OCI-LY7 (cell line): ENCODE data around the gene AGAP3. TPM values are rescaled to one million over a fixed set of nuclear protein-coding genes. Genes with fewer than 3 reads are reported as not detected.

Experiments used
- BruUV-seq: library from RNA; stranded (reverse); fragments of 400-500 nt; replicated peaks from 2 replicates; lab custom pipeline; 2021; lab: Mats Ljungman, UMichigan
- CTCF ChIA-PET: fragments of 300-600 bp; sonication (Branson Sonifier 250); formaldehyde crosslinking; loops from one replicate; lab custom pipeline; 2022; ENCODE audit warnings: antibody characterized with exemption; ENCODE audit not compliant: unreplicated experiment; lab: Charles Lee
- POLR2A ChIA-PET: fragments of 300-600 bp; sonication (Branson Sonifier 250); formaldehyde crosslinking; loops from one replicate; lab custom pipeline; 2022; ENCODE audit warnings: antibody characterized with exemption; lab: Charles Lee
- DNase-seq: peaks from one replicate; pipeline ENCODE4 v3.0.0-alpha.2; 2015; ENCODE audit warnings: low spot score
- H2AFZ ChIP-seq: fragments of 200-600 bp; sonication (generic), shearing (Covaris generic); 2 replicates; pipeline ENCODE4 v1.6.1; 2014; ENCODE audit warnings: mild to moderate bottlenecking, antibody characterized with exemption, low read length, moderate library complexity
- H3K27ac ChIP-seq: fragments of 200-600 bp; sonication (generic); 2 replicates; pipeline ENCODE4 v1.5.1; 2014; ENCODE audit warnings: mixed run types, low read depth, mild to moderate bottlenecking, moderate library complexity, low read length, inconsistent platforms; ENCODE audit not compliant: poor library complexity, severe bottlenecking
- H3K36me3 ChIP-seq: fragments of 200-600 bp; sonication (generic); 2 replicates; pipeline ENCODE4 v1.6.1; 2014; ENCODE audit warnings: mild to moderate bottlenecking, antibody characterized with exemption, low read length, moderate library complexity, mixed read lengths; ENCODE audit not compliant: insufficient read depth
- H3K4me1 ChIP-seq: fragments of 200-600 bp; sonication (generic); 2 replicates; pipeline ENCODE4 v1.5.1; 2014; ENCODE audit warnings: mild to moderate bottlenecking, low read length; ENCODE audit not compliant: insufficient read depth, poor library complexity, severe bottlenecking
- H3K4me2 ChIP-seq: fragments of 200-600 bp; sonication (generic); 2 replicates; pipeline ENCODE4 v1.6.1; 2014; ENCODE audit warnings: mild to moderate bottlenecking, low read length
- H3K4me3 ChIP-seq: fragments of 200-600 bp; sonication (generic); 2 replicates; pipeline ENCODE4 v1.5.1; 2014; ENCODE audit warnings: mild to moderate bottlenecking, low read depth, low read length; ENCODE audit not compliant: poor library complexity, severe bottlenecking
- H3K79me2 ChIP-seq: fragments of 200-600 bp; sonication (generic); 2 replicates; pipeline ENCODE4 v1.6.1; 2016; ENCODE audit warnings: low read depth, mild to moderate bottlenecking, low read length, moderate library complexity, mixed read lengths; ENCODE audit not compliant: insufficient read depth
- H3K9me2 ChIP-seq: fragments of 200-600 bp; sonication (generic); 2 replicates; pipeline ENCODE4 v1.6.1; 2016; ENCODE audit warnings: mild to moderate bottlenecking, low read length, mixed read lengths; ENCODE audit not compliant: insufficient read depth
- H3K9me3 ChIP-seq: fragments of 200-600 bp; sonication (generic); 2 replicates; pipeline ENCODE4 v1.6.1; 2014; ENCODE audit warnings: mild to moderate bottlenecking, mixed run types, low read length, mixed read lengths
- H4K20me1 ChIP-seq: fragments of 200-600 bp; sonication (generic); 2 replicates; pipeline ENCODE4 v1.6.1; 2014; ENCODE audit warnings: mild to moderate bottlenecking, antibody characterized with exemption, low read length, moderate library complexity, mixed read lengths; ENCODE audit not compliant: insufficient read depth
- EZH2phosphoT487 ChIP-seq: fragments of 200-600 bp; sonication (generic); IDR thresholded peaks from 2 replicates; pipeline ENCODE4 v1.6.1; 2018; ENCODE audit warnings: low read depth, borderline replicate concordance, mild to moderate bottlenecking, mixed run types, antibody characterized with exemption, low read length, moderate library complexity, mixed read lengths
- intact Hi-C: fragments of 100-400 bp; cut with micrococcal nuclease; formaldehyde crosslinking; loops from one replicate; pipeline ENCODE4 v1.10.0; 2022; ENCODE audit not compliant: unreplicated experiment
- total RNA-seq, 2 experiments: library from RNA; depleted of rRNA in 1 of 2; stranded (reverse); fragments of >200 nt in 1 of 2; shearing (Covaris generic) in 1 of 2; gene quantifications; 2 replicates each; pipeline ENCODE4 v1.2.3, GENCODE V29; 2014 to 2022
- TF ChIP-seq, protein P1 (sequence below): fragments of 200-600 bp; sonication (generic); conservative IDR thresholded peaks from 2 replicates; pipeline ENCODE4 v1.5.1; 2014; ENCODE audit warnings: mild to moderate bottlenecking, antibody characterized with exemption, low read length, moderate library complexity, mixed read lengths

The AGAP3 gene
- total RNA-seq, 2 experiments from 2014 or later, result 4.8 to 30.9 TPM

DNA sequence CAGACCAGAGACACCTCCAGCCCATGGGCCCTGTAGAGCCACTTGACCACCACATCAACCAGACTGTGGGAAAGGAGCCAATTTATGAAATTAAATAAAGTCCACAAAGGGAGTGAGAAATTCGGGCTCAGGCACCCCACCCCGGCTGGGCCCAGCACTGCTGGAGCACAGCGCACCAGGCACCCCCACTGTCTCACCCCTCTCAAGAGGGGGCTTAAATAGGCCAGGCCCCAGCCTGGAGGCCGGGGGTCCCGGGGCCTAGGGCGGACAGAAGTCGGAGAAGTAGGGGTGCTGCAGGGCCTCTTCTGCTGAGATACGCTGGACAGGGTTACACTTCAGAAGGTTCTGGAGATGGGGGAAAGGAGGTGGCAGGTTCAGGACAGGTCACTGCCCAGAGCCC is 32.5 kb upstream of the AGAP3 start:
- H4K20me1 ChIP-seq, result no peaks in the 10 kb centered on the region
- TF ChIP-seq EZH2phosphoT487, result no peak
- TF ChIP-seq, protein P1, sequence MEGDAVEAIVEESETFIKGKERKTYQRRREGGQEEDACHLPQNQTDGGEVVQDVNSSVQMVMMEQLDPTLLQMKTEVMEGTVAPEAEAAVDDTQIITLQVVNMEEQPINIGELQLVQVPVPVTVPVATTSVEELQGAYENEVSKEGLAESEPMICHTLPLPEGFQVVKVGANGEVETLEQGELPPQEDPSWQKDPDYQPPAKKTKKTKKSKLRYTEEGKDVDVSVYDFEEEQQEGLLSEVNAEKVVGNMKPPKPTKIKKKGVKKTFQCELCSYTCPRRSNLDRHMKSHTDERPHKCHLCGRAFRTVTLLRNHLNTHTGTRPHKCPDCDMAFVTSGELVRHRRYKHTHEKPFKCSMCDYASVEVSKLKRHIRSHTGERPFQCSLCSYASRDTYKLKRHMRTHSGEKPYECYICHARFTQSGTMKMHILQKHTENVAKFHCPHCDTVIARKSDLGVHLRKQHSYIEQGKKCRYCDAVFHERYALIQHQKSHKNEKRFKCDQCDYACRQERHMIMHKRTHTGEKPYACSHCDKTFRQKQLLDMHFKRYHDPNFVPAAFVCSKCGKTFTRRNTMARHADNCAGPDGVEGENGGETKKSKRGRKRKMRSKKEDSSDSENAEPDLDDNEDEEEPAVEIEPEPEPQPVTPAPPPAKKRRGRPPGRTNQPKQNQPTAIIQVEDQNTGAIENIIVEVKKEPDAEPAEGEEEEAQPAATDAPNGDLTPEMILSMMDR, result no peak
- intact Hi-C loops, result no loop called here
- CTCF ChIA-PET, result no interaction called here
- H3K4me2 ChIP-seq, result no peak overlapping the region
- no peaks in the 10 kb centered on the region for H3K9me2 ChIP-seq
- POLR2A ChIA-PET, result no interaction called here
- H2AFZ ChIP-seq, result no peak overlapping the region
- no peak overlapping the region for H3K27ac ChIP-seq
- H3K9me3 ChIP-seq, result no peaks in the 10 kb centered on the region
- peaks cover 19% of the 10 kb centered on the region for H3K4me1 ChIP-seq
- no peaks in the 10 kb centered on the region for H3K36me3 ChIP-seq
- H3K4me3 ChIP-seq, result no peak overlapping the region
- H3K79me2 ChIP-seq, result no peaks in the 10 kb centered on the region
- no TSS peak for BruUV-seq
- no peak for DNase-seq

DNA sequence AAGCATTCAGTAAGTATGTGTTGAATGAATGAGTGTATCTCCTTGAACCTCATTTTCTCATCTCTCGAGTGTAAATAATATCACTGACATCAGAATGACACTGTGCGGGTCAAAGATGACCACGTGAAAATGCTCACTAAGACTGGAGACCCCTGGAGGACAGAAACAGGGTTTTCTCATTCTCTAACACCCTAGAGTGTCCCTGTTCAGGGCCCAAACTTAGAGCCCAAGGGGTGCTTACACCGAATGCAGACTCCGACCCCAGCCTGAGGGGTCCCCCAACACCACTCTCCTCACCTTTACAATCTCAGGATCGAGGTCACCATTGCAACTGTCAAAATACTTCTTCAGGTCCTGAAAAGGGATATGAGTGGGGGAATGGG is 30.0 kb upstream of the AGAP3 start:
- no peaks in the 10 kb centered on the region for H3K9me2 ChIP-seq
- no peak overlapping the region for H2AFZ ChIP-seq
- no peaks in the 10 kb centered on the region for H3K9me3 ChIP-seq
- peak; percentile 14 for DNase-seq
- no peak overlapping the region for H3K4me3 ChIP-seq
- H3K79me2 ChIP-seq, result peaks cover 14% of the 10 kb centered on the region; the same call in 1 of the 2 replicates
- no peaks in the 10 kb centered on the region for H3K36me3 ChIP-seq
- intact Hi-C loops, result no loop called here
- no TSS peak for BruUV-seq
- H3K4me2 ChIP-seq, result peak overlapping the region; percentile 88
- CTCF ChIA-PET, result no interaction called here
- peaks cover 34% of the 10 kb centered on the region for H3K4me1 ChIP-seq
- H3K27ac ChIP-seq, result no peak overlapping the region
- POLR2A ChIA-PET, result no interaction called here
- TF ChIP-seq, protein P1, result 0 out of 2 replicates have a peak, but pooled peaks have one; percentile 26
- no peak for TF ChIP-seq EZH2phosphoT487
- H4K20me1 ChIP-seq, result no peaks in the 10 kb centered on the region

GRCh38 chr7:151056666-151057505 is 29.4 kb upstream of the AGAP3 start:
- intact Hi-C loops, result no loop called here
- ChIA-PET POLR2A (interaction anchor here (0.7 kb wide), 1 partner anchor 52 kb away, joined by 3 read pairs; no protein-coding TSS in a partner anchor), CTCF (interaction anchor here (1.1 kb wide), 1 partner anchor 28 kb away, joined by 4 read pairs; no protein-coding TSS in a partner anchor)
- Histone ChIP-seq H3K79me2 (peaks cover 14% of the 10 kb centered on the region; the same call in 1 of the 2 replicates), H3K27ac (no peak overlapping the region), H3K9me2 (no peaks in the 10 kb centered on the region), H3K4me1 (peaks cover 40% of the 10 kb centered on the region), H2AFZ (peak overlapping the region; percentile 61; the same call in 1 of the 2 replicates), H3K4me2 (peak overlapping the region; percentile 88), H3K9me3 (no peaks in the 10 kb centered on the region), H3K36me3 (peaks cover 1% of the 10 kb centered on the region), H4K20me1 (no peaks in the 10 kb centered on the region), H3K4me3 (peak overlapping the region; percentile 98)
- BruUV-seq, result no TSS peak
- TF ChIP-seq EZH2phosphoT487, result no peak
- TF ChIP-seq, protein P1, result no peak
- no peak for DNase-seq
